CD4-positive, alpha-beta T cell treated with Interleukin-1 beta for 1 hour (primary cell): ENCODE results near the gene CAB39.
A peak's percentile ranks its signal among the peaks of the same experiment; 100 is the strongest.
"Not testable (repeated sequence)": the region's sequence is repeated elsewhere in the genome, so short reads cannot be mapped to it uniquely, and the experiment has no call there.

Experiments used
- DNase-seq, 2 donors: peaks; one replicate each; pipeline ENCODE4 v3.0.0-alpha.2; 2020 to 2022

Gene CAB39

DNA sequence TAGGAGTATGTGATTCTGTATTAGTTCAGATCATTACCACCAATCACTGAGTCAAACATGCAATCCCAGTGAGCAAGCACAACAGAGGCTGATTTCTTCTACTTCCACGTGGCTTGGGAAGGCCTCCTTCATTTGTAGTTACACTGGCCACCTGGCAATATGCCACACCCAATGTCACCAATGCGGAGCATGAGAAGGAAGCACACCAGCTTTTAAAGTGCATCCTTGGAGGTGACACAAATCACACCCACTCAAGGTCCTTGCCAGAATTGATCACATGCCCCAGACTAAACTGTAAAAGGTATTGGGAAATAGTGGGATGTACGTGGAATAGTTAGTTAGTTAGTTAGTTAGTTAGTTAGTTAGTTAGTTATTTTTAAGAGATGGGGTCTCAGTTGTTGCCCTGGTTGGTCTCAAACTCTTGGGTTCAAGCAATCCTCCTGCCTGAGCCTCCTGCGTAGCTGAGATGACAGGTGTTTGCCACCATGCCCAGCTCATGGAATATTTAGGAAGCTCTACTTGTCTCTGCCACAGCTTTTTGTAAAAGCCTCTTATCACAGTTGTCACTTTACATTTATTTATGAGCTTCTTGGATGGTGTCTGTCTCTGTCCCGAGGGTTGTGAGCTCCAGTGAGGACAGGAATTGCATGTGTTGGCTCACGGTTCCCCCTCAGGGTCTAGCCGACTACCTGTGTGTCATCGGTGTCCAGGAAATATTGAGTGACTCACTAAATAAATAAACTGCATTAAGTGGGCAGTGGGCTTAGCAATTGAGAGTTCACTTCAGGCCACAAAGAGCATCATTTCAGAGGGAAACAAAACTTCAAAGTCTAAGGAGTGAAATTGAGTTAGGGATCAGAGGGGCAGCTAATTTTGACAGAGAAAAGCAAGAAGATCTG, 28.1 kb upstream of the CAB39 start:
- no peak for DNase-seq

DNA sequence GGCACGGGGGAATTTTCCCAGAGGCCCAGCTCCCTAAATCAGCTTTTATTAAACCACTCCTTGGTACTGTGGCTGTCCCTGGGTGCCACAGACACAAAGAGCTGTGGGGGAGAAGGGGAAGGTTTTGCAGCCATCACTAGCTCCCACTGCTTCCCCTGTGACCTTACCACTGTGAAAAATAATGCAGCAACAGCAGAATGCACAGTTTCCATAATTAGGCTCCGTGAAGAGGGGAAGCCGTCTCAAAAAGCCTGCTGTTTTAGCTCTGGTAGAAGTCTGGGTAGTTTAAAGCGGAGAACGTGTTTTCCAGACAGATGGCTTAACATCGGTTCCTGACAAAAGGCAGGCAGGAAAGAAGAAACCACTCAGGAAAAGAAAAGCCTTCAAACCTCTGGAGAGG, 27.5 kb upstream of the CAB39 start:
- no peak for DNase-seq

DNA sequence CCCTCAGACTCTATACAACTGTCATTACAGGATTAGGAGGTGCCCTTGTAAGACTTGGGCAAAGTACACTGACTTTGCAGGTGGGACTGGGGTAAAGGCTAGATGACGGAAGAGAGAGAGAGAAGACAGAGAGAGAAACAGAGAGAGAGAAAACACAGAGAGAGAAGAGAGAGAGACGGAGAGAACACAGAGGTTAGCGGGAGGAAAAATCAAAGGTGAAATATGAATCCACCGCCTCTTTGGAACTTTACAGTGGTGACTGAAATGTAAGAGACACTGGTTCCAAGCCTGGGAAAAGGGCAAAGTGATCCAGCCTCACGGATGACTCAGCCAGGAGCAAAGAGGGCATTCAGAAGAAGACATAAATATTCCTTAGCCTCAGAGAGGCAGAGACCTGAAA, 25.1 kb upstream of the CAB39 start:
- no peak for DNase-seq

DNA sequence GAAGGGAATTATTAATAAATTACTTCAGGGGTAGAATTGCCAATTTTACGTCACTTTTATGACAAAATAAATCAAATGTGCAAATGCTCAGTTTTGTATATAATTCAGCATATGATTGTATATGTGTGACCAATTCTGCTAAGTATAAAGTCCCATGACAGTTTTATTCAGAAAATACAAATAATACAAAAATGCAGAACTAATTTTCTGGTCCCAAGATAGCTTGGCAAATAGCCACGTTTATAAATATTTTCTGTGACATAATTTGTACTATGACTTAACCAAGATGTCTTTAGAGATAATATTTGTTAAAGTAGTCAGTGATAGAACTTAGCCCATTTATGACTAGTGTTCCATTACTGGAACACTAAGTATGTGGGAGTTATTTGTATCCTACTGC, 24.2 kb upstream of the CAB39 start:
- no peak for DNase-seq

DNA sequence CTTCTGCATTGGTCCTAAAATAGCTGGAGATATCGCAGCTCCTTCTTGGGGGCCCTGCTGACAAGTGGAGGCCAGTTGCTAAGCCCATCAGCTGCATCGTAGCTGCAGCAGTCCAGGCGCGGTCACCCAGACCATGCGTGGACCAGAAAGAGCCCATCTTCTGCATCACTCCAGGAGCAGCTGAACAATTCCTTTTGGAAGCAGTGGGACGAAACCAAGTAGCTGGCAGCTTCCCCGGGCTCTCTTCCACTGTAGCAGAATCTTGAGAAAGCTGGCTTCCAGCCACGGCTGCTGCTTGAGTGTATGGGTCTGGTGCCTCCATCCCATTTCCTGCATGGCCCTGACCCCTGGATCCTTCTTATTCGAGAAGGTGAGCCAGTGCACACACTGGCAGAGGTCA, 22.2 kb upstream of the CAB39 start:
- DNase-seq, result no peak

DNA sequence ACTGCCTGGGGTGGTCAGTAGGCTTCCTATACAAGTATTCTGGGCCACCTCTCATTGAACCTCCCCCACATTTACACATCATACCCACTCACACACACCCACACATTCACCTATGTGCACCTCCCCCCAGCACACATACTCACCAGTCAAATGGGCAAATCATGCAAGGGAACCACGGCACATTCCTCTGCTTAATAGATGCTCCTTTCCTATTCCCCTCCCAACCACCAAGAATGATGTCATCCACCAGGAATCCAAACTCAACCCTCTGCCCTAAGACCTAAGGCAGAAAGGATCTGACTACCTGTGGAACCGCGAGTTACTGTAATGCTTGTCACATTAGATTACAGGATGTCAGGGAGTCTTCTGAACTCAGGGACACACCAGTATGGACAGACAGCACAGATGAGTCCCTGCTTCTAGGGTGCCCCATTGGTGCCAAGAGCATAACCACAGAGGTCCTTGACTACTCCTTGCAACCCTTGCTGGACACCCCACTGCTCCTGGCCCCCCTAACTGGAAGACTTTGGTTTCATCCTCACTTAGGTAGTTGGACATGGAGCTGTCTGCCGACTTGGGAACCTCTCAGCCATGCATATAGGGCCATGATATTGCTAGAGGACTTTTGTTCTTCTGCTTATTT, 21.5 kb upstream of the CAB39 start:
- no peak for DNase-seq

DNA sequence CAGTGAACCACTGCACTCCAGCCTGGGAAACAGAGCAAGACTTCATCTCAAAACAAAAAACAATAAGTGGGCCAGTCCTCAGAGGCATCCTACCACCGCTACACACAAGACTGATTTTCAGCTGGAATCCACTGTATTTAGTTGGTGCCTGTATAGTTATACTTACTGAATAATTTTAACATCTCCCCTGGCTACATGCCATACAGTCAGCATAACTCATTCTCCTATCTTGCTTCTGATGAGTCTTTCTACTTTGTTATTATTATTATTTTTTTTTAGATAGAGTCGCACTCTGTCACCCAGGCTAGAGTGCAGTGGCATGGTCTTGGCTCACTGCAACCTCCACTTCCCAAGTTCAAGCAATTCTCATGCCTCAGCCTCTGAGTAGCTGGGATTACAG, 19.9 kb upstream of the CAB39 start:
- no peak for DNase-seq

DNA sequence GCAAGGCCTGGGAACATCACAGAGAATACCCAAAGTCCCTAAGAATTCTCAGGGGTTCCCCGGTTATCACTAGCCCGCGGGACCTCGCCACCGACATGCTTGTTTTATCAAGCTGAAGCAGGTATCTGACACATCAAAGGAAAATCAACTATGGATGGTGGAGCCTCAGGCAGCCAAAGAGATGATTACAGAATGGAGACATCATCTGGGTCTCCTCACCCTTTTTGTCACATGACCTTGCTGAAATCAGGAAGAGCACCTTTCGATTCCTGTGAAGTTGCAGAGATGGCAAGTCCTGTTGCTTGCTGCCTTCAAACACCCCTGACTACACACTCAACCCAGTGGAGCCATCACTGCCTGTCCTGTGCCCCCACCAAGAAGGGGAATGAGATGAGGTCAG, 19.2 kb upstream of the CAB39 start:
- no peak for DNase-seq

DNA sequence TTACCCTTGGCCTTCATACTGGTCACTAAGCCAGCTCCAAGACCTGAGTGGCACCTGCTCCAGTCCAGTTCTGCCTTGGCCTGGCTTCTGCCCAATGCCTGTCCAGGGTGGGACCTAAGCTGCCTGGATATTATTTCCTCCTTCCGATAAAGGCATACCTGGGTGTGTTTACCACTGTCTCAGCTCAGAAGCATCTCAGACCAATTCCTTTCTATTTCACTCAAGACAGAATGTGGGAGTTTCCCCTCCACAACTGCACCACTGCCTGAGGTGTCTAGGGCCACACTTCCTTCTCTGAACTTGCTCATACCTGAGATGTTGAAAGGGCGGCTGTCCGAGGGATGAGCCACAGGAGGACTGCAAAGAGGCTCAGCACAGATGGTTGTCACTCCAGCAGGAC, 18.4 kb upstream of the CAB39 start:
- DNase-seq, result no peak

DNA sequence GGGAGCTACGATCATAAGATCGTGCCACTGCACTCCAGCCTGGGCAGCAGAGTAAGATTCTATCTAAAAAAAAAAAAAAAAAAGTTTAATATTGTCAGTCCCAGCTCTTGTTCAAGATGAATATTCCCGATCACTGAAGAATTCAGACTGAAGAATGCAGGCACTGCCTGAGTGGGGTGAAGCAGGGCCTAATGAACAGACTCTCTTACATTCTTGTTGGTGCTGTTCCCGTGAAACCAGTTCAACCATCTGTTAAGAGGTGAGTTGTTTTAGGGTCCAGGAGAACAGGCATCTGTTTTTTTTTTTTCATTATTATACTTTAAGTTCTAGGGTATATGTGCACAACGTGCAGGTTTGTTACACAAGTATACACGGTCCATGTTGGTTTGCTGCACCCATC, 17.1 kb upstream of the CAB39 start:
- DNase-seq, result no peak

DNA sequence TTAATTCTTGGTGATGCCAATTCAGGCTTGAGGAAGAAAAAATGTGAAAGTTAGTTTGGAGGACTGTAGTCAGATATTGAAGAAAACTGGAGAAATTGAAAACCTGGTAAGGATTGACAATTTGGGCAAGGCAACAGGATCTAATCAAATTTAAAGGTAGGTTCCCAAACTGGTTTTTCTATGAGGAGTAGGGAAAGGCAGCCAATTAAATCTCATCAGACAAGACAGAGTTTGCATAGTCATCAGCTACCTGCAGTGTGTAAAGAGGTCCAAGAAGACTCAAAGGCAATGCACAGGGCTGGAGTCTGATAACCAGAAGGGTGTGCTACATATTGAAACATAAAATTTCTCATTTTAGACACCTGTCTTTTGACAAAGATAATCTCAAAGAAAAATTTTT, 16.0 kb upstream of the CAB39 start:
- no peak for DNase-seq

DNA sequence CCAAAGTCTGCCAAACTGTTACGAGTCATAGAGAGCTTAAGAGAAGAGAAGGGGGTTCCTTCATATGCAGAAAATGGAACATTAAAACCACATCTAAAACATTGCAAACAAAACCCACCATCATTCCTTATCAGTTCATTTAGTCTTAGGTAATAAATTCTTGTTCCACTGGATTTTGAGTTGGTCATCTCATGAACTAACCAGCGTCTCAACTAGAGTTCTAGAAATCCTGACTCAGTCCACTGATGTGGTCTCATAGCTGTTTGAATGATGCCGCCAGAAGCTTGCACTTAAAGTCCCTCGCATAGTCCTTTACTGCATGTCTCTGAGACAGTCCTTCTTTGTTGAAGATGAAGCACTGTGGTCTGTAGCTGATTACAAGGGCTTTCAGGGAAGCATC, 15.0 kb upstream of the CAB39 start:
- DNase-seq, result no peak

DNA sequence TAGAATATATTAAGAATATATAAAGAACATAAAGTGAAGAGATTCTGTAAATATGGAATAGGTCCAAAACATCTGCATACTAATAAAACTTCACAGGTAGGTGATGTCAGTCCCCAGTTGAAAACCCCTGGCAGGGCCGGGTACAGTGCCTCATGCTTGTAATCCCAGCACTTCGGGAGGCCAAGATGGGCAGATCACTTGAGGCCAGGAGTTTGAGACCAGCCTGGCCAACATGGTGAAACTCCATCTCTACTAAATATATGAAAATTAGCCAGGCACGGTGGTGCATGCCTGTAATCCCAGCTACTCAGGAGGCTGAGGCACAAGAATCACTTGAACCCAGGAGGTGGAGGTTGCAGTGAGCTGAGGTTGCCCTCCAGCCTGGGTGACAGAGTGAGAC, 13.9 kb upstream of the CAB39 start:
- not testable (repeated sequence) for DNase-seq

DNA sequence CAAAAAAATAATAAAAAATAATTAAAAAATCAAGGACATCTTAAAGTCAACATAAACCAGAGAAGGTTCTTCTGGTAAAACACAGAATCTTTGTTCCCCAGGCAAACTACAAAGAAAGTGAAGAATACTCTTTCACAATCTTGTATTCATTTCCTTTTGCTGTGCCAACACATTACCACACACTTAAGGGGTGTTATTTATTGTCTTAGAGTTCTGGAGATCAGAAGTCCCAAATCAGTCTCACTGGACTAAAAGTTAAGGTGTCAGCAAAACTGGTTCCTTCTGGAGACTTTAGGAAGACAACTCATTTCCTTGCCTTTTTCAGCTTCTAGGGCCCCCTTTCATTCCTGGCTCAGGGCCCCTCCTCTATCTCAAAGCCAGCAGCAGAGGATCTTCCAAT, 12.2 kb upstream of the CAB39 start:
- DNase-seq, result no peak

DNA sequence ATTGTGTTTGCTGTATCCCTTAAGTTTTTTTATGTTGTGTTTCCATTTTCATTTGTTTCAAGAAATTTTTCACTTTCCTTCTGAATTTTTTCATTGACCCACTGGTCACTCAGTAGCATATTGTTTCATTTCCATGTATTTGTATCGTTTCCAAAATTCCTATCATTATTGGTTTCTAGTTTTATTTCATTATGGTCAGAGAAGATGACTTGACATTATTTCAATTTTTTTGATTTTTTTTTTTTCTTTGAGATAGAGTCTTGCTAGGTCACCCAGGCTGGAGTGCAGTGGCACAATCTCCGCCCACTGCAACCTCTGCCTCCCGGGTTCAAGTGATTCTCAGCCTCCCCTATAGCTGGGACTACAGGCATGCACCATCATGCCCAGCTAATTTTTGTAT, 11.3 kb upstream of the CAB39 start:
- no peak for DNase-seq

DNA sequence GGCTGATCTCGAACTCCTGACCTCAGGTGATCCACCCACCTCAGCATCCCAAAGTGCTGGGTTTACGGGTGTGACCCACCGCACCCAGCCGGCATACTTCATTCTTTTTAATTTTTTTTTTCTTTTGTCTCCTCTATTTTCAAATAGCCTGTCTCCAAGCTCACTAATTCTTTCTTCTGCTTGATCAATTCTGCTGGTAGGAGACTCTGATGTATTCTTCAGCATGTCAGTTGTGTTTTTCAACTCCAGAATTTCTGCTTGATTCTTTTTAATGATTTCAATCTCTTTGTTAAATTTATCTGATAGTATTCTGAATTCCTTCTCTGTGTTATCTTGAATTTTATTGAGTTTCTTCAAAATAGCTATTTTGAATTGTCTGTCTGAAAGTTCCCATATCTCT, 10.2 kb upstream of the CAB39 start:
- not testable (repeated sequence) for DNase-seq

DNA sequence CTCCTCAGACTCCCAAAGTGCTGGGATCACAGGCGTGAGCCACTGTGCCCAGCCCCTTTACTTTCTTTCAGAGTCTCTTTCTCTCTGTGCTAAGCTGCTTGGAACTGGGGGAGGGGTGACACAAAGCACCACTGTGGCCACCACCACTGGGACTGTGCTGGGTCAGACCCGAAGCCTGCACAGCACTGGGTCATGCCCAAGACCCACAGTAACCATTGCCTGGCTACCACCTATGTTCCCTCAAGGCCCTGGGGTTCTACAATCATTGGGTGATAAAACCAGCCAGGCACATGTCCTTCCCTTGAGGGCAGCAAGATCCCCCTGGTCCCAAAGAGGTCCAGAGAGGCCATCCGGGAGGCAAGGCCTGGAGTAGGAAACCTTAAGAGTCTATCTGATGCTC, 9.1 kb upstream of the CAB39 start:
- DNase-seq, result no peak

DNA sequence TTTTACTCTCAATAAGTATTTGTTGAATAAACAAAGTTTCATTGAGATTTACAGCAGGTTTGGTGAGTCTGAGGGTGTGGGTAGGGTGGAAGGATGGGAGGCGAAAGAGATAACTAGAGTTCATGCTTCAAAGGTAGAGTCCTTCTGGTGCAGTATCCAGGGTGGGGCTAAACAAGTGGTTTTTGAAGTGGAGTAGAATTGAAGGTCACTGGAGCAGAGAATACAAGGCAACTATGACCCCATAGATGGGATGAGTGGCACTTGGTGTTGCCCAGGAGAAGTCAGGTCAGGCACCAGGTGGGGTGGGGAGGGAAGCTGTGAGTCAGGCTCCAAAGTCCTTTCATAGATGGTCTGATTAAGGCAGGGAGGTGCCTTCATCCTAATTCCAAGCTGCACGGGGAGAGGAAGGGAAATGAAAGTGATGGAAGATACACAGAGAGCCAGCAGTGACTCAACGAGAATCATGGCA, 6.6 kb upstream of the CAB39 start:
- no peak for DNase-seq

DNA sequence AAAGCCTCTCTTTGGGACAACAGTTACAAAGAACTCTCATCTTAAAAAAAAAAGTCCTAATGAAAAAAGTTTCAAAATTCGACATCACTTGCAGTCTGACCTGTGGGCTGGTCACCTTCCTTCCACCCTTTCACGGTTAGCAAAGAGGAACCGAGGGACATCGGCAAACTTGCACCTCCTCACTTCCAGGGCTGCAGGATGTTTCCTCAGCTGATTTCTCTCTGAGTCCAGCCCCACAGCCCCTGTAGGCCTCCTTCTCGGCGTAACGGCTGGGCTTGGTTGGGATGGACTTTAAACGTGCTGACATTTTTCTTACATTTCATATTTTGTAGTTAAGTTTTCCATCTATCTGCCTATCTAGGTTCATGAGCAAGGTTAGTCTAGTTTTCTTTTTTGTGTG, 5.7 kb upstream of the CAB39 start:
- DNase-seq, result no peak

DNA sequence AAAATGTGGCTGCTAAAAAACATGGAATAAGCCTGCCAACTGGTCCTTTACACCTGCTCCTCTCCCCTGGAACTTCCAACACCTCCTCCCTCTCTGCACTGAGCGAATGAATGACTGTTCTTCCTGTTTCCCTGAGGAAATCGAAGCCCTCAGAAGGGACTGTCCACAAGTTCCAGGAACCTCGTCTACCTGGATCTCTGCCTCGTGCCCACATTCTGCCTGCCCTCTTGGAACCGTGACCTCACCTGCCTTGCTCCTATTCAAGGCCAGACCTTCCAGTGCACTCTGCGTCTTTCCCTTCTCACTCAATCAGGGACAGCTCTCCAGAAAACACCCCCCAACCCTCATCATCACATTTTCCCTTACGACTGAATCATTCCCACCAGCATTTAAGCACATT, 4.4 kb upstream of the CAB39 start:
- DNase-seq, result no peak

DNA sequence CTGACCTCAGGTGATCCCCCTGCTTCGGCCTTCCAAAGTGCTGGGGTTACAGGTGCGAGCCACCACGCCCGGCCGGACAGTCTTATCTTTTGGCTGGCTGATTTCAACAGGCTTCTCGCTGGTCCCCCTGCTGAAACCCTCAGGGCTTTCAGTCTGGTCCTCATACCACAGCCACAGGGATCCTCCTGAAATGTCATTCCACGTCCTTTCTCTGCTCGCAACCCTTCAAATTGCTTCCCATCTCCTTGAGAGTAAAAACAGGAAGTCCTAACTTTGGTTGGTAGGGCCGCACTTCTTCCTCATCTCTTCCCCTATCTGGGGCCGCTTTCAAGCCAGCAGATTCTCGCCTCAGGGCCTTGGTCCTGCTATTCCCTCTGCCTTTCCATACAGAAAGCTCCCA, 1.4 kb upstream of the CAB39 start:
- peak in 1 of 2 donors; percentile 12 for DNase-seq

DNA sequence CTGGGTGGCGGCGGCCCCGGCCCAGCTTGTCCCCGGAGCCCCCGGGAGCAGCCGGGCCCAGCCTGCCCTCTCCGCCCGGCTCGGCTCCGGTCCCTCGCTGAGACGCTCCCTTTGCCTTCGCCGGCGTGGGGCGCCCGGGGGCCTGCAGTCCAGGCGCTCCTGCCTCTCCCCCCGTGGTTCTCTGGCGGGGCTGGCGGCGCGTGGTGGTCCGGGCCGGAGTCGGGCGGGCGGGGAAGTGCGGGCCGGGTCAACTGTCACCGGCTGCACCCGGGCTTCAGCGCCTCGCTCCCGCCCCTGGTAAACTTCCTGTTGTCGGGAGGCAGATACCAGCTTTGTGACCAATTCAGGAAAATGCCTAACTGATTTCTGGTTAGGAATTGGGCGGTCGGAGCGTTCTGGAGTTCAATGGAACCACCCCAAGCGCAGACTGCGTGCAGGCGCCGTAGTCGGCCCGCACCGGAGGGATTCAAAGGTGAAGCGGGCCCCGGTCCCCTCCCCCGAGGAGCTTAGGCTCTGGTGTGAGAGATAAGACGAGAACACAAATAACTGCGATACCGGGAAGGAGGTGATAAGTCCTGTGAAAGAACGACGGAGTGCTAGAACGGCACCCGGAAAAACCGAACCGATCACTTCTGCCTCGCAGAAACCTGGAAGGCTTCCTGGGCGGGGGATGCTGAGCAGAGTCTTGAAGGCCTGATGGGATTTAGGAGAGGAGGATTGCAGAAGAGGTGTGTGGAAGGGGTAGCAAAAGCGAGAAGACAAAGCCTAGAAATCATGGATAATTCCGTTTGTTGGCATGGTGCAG, 891 bp downstream of the CAB39 start:
- DNase-seq, result peak; percentile 26 to 44

DNA sequence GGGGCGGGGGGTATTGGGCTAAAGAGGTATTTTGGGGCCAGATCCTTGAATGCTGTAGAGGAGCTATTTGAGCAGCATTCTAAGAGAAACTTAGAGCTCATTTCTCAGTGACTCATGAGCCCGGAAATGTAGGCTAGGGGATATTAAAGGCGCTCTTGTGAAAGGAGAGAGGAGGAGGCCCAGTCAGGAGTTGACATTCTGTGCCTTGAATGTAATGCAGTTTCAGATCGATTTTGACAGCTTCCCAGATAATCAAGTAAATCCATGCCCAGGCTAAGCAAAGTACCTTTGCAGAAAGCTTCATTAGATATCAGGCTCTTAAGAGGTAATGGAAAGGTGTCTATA, 1.5 kb downstream of the CAB39 start:
- DNase-seq, result peak; percentile 6 to 57

DNA sequence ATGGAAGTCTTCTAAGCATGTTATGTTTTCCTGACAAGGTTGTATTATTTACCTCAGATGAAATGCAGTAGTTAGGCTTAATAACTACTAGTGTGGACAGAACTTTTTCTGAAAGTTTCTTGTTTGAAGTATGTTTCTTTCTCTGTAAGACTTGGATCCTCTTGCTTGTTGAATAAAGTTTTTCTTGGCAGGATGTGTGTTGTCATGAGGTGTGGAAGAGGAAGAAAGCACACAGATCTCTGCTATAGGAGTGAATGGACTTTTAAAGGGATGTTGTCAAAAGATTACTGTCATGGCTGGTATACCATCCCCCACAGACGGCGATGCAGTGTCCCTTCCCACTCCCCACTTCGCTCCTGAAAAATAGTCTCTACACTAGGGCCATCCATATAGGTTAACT, 2.6 kb downstream of the CAB39 start:
- DNase-seq, result peak in 1 of 2 donors; percentile 22
